Measurements from ENCODE around the gene ARRB1.
"Not testable (repeated sequence)": the region's sequence is repeated elsewhere in the genome, so short reads cannot be mapped to it uniquely, and the experiment has no call there.

GRCh38 chr11:75330886-75331285 is 20.6 kb downstream of the ARRB1 start:
- not testable (repeated sequence) for TF ChIP-seq CTCF (IDR thresholded peaks at IDR 0.05; ENCODE audit: low read depth, low read length); EZH2phosphoT487 (IDR thresholded peaks at IDR 0.05; ENCODE audit: low read depth)

Data from OCI-LY3 (cell line).